Retinal pigment epithelial cell (primary cell): ENCODE results near the gene MXI1.

Source experiments
- DNase-seq: peaks from one replicate; pipeline ENCODE4 v3.0.0-alpha.2; 2010; ENCODE audit warnings: low read depth
- H3K4me3 ChIP-seq: 2 replicates; pipeline ENCODE4 v1.5.1; 2011; ENCODE audit warnings: mild to moderate bottlenecking, low read length, control low read depth, moderate library complexity
- CTCF ChIP-seq: conservative IDR thresholded peaks from 2 replicates; pipeline ENCODE4 v1.5.1; 2011; ENCODE audit warnings: low read depth, low read length, control low read depth, inconsistent platforms

Gene MXI1

GRCh38 chr10:110163841-110164240 is 43.6 kb upstream of the MXI1 start:
- no peak overlapping the region for H3K4me3 ChIP-seq
- TF ChIP-seq CTCF, result no peak
- DNase-seq, result no peak

- H3K4me3 ChIP-seq, result no peak overlapping the region
- TF ChIP-seq CTCF, result no peak
- DNase-seq, result no peak
Observed at GRCh38 chr10:110165239-110165638, 42.2 kb upstream of the MXI1 start.

GRCh38 chr10:110167149-110167548 is 40.3 kb upstream of the MXI1 start:
- DNase-seq, result no peak
- H3K4me3 ChIP-seq, result no peak overlapping the region
- TF ChIP-seq CTCF, result no peak

GRCh38 chr10:110168601-110169481 is 38.6 kb upstream of the MXI1 start:
- TF ChIP-seq CTCF, result no peak
- DNase-seq, result no peak
- H3K4me3 ChIP-seq, result no peak overlapping the region

GRCh38 chr10:110169586-110169985 is 37.8 kb upstream of the MXI1 start:
- no peak for TF ChIP-seq CTCF
- no peak overlapping the region for H3K4me3 ChIP-seq
- no peak for DNase-seq

GRCh38 chr10:110170142-110170971 is 37.0 kb upstream of the MXI1 start:
- TF ChIP-seq CTCF, result no peak
- H3K4me3 ChIP-seq, result no peak overlapping the region
- DNase-seq, result no peak

GRCh38 chr10:110171032-110171431 is 36.4 kb upstream of the MXI1 start:
- TF ChIP-seq CTCF, result no peak
- no peak for DNase-seq
- H3K4me3 ChIP-seq, result no peak overlapping the region
